Glomerular endothelial cell (primary cell): ENCODE results near the gene HSPA12B. TPM values are rescaled to one million over a fixed set of nuclear protein-coding genes. Genes with fewer than 3 reads are reported as not detected.

Experiments used
- DNase-seq: peaks from one replicate; pipeline ENCODE4 v3.0.0-alpha.2; 2011; ENCODE audit warnings: low read depth, low spot score; ENCODE audit errors: extremely low read depth
- total RNA-seq: library from RNA; depleted of rRNA; stranded (reverse); fragments of >200 nt; gene quantifications from 2 replicates; pipeline ENCODE4 v1.2.3, GENCODE V29; 2015

Gene HSPA12B
- total RNA-seq, 1 donor from 2014 or later = 26.3 TPM

DNA sequence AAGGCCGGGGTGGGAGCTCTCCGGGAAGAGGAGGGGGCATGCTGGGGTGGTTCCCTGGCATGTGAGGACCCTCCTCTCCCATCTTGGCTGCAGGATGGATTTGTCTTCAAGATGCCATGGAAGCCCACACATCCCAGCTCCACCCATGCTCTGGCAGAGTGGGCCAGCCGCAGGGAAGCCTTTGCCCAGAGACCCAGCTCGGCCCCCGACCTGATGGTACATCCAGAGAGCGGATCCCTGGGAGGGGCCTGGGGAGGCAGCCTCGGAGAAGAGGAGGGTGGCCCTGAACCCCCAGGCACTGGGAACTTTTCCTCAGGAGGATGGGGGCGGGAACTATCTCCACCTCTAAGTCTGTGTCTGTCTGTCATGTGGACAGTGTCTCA, 68.4 kb downstream of the HSPA12B start:
- DNase-seq = no peak

DNA sequence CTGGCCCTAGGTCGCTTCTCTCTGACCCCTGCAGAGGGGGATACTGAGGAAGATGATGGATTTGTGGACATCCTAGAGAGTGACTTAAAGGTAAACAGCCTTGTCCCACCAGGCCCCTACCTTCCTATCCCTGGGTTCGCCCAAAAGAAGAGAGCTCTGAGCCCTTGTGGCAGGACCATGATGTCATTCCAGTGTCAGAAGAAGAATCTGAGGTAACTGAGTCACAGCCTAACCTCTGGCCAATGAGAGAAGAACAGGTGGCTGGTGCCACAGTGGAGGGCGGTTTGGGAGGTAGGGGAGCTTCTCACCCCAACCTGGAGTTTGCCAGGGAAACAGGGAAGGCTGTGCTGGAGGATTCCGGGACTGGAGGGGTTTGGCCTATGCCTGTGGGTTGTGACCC, 68.8 kb downstream of the HSPA12B start:
- no peak for DNase-seq

- no peak for DNase-seq
Measured at GRCh38 chr20:3801846-3802245, 69.4 kb downstream of the HSPA12B start.

Other genes starting within 250 kb of the HSPA12B start
- gene GFRA4, start 69.3 kb upstream of the HSPA12B start, total RNA-seq = not detected in 2 replicates
- gene ADAM33, start 50.7 kb upstream of the HSPA12B start, total RNA-seq = not detected in 2 replicates
- gene SIGLEC1, start 20.1 kb upstream of the HSPA12B start, total RNA-seq = not detected in 2 replicates
- gene ADISSP, start 35.1 kb downstream of the HSPA12B start, total RNA-seq = 27.7 and 43.8 TPM in 2 replicates
- gene SPEF1, start 48.8 kb downstream of the HSPA12B start, total RNA-seq = not detected in 2 replicates
- gene CENPB, start 54.1 kb downstream of the HSPA12B start, total RNA-seq = 63.2 and 78.7 TPM in 2 replicates
- 36.4 and 51.9 TPM in 2 replicates for gene CDC25B, start 63.6 kb downstream of the HSPA12B start, total RNA-seq
- 16.5 and 17.6 TPM in 2 replicates for gene AP5S1, start 87.9 kb downstream of the HSPA12B start, total RNA-seq
- gene MAVS, start 114.1 kb downstream of the HSPA12B start, total RNA-seq = 38.3 and 51.7 TPM in 2 replicates
- 40.6 and 48.7 TPM in 2 replicates for gene PANK2, start 156.7 kb downstream of the HSPA12B start, total RNA-seq